ENCODE data around the gene FFAR3.

Gene FFAR3

GRCh38 chr19:35357867-35358573 lies at the start of gene FFAR3:
Gene FFAR3, plus strand, starts transcription at chr19:35358460. Its CDS starts 431 bp downstream, at chr19:35358891.
- no peak for DNase-seq (ENCODE audit: low read depth in 4 of 4, low spot score in 1 of 4)

GRCh38 chr19:35308910-35309309 lies 49.4 kb upstream of the FFAR3 start:
- DNase-seq (ENCODE audit: low read depth in 4 of 4, low spot score in 1 of 4) = no peak

GRCh38 chr19:35309481-35310279 lies 48.6 kb upstream of the FFAR3 start:
- DNase-seq (ENCODE audit: low read depth in 4 of 4, low spot score in 1 of 4) = no peak

GRCh38 chr19:35310331-35310730 lies 47.9 kb upstream of the FFAR3 start:
- DNase-seq (ENCODE audit: low read depth in 4 of 4, low spot score in 1 of 4) = no peak

- DNase-seq (ENCODE audit: low read depth in 4 of 4, low spot score in 1 of 4) = no peak
These were observed 47.3 kb upstream of the FFAR3 start for GRCh38 chr19:35310811-35311465.

- no peak for DNase-seq (ENCODE audit: low read depth in 4 of 4, low spot score in 1 of 4)
These were observed 46.2 kb upstream of the FFAR3 start for GRCh38 chr19:35311901-35312665.

GRCh38 chr19:35313587-35313986 lies 44.7 kb upstream of the FFAR3 start:
- no peak for DNase-seq (ENCODE audit: low read depth in 4 of 4, low spot score in 1 of 4)

GRCh38 chr19:35314031-35314430 lies 44.2 kb upstream of the FFAR3 start:
- no peak for DNase-seq (ENCODE audit: low read depth in 4 of 4, low spot score in 1 of 4)

GRCh38 chr19:35314858-35315470 lies 43.3 kb upstream of the FFAR3 start:
- no peak for DNase-seq (ENCODE audit: low read depth in 4 of 4, low spot score in 1 of 4)

GRCh38 chr19:35315883-35316282 lies 42.4 kb upstream of the FFAR3 start:
- DNase-seq (ENCODE audit: low read depth in 4 of 4, low spot score in 1 of 4) = no peak

GRCh38 chr19:35316560-35316959 lies 41.7 kb upstream of the FFAR3 start:
- no peak for DNase-seq (ENCODE audit: low read depth in 4 of 4, low spot score in 1 of 4)

- no peak for DNase-seq (ENCODE audit: low read depth in 4 of 4, low spot score in 1 of 4)
These were observed 40.7 kb upstream of the FFAR3 start for GRCh38 chr19:35317464-35318043.

- no peak for DNase-seq (ENCODE audit: low read depth in 4 of 4, low spot score in 1 of 4)
These were observed 39.4 kb upstream of the FFAR3 start for GRCh38 chr19:35318679-35319448.

- no peak for DNase-seq (ENCODE audit: low read depth in 4 of 4, low spot score in 1 of 4)
These were observed 38.1 kb upstream of the FFAR3 start for GRCh38 chr19:35320065-35320713.

GRCh38 chr19:35321291-35321690 lies 37.0 kb upstream of the FFAR3 start:
- DNase-seq (ENCODE audit: low read depth in 4 of 4, low spot score in 1 of 4) = no peak

- DNase-seq (ENCODE audit: low read depth in 4 of 4, low spot score in 1 of 4) = no peak
These were observed 36.2 kb upstream of the FFAR3 start for GRCh38 chr19:35322014-35322413.

- DNase-seq (ENCODE audit: low read depth in 4 of 4, low spot score in 1 of 4) = no peak
These were observed 30.6 kb upstream of the FFAR3 start for GRCh38 chr19:35327642-35328041.

- no peak for DNase-seq (ENCODE audit: low read depth in 4 of 4, low spot score in 1 of 4)
These were observed 29.4 kb upstream of the FFAR3 start, which contains the start of gene CD22 for GRCh38 chr19:35328851-35329285. Gene CD22, plus strand, starts transcription at chr19:35329187. Its CDS starts 2,854 bp downstream, at chr19:35332041.

GRCh38 chr19:35329323-35329722 lies 28.9 kb upstream of the FFAR3 start:
- no peak for DNase-seq (ENCODE audit: low read depth in 4 of 4, low spot score in 1 of 4)

All from stimulated activated CD4-positive, alpha-beta T cell treated with anti-CD3 and anti-CD28 coated beads, Interleukin-1b, Interleukin-23, amount 100 ng/mL, for 24 hours (primary cell).